ENCODE data around the gene CCDC167.

The CCDC167 gene

DNA sequence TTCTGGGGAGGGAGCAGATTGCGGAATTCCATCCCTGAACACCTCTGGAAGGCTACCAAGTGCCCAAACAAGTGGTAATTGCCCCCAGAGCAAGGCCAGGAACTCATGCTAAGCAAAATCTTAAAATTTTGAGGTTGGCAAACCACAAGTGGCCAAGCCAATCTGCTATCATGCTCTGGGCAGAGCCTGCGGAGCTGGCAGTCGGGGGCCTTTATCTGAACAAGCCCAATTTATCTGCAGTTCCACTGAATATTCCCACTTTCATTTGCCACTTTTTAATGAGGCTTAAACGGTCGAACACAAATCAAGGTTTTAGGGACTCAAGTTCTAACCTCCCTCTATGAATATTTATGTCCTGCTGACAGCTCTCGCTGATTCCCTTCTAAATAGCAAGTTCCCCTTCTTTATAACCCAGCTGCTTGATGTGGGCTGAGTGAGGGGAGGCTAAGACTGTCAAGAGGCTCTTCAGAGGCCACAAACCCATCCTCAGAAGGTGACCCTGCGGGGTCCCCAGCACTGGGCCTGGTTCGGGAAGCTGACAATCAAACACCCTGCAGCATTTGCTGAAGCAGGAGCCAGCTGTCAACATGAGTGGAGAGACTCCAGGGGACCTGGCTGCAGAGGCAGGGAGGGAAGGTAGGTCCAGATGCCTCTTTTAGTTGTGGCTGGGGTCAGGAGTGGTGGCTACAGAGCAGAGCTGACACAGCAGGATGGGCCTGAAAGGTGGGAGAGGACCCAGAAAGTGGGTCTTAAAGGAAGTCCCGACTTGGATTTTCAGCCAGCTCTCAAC, 11.9 kb downstream of the CCDC167 start:
- TF ChIP-seq, protein P1, sequence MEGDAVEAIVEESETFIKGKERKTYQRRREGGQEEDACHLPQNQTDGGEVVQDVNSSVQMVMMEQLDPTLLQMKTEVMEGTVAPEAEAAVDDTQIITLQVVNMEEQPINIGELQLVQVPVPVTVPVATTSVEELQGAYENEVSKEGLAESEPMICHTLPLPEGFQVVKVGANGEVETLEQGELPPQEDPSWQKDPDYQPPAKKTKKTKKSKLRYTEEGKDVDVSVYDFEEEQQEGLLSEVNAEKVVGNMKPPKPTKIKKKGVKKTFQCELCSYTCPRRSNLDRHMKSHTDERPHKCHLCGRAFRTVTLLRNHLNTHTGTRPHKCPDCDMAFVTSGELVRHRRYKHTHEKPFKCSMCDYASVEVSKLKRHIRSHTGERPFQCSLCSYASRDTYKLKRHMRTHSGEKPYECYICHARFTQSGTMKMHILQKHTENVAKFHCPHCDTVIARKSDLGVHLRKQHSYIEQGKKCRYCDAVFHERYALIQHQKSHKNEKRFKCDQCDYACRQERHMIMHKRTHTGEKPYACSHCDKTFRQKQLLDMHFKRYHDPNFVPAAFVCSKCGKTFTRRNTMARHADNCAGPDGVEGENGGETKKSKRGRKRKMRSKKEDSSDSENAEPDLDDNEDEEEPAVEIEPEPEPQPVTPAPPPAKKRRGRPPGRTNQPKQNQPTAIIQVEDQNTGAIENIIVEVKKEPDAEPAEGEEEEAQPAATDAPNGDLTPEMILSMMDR (IDR thresholded peaks at IDR 0.05; ENCODE audit: low read depth, low read length), result no peak
- no peak overlapping the region for H3K4me3 ChIP-seq (ENCODE audit: low read depth, low read length)

DNA sequence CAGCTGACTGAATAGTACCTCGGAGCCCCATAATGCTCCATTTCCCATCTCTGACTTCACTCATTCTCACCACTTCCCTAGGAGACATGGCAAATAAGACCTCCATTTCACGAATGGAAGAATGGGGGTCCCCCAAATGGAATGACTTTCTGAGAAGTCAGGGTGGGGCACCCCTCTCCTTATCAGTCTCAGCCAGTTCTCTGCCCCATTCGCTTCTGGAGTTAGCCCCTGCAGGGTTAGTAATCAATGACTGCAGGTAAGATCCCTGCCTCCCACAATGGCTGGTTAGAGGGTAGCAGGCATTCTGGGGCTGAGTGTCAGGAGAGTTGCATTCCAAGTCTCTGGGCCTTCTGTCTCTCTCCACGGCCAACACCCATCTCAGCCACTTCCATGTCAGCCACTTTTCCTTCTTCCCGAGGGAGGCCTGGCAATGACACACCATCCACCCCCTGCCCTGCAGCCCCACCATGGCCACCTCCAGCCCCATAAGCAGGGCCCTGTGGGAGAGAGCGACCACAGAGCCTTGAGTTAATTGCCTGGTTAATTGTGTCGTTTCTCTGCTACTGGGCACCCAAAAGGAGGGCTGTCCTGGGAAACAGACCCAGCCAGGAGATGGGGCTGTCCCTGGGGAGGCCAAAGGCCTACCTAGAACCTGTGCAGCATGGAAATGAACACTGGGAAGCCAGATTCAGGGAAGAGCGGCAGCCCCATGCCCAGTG, 13.4 kb downstream of the CCDC167 start:
- TF ChIP-seq, protein P1 (IDR thresholded peaks at IDR 0.05; ENCODE audit: low read depth, low read length), result no peak
- H3K4me3 ChIP-seq (ENCODE audit: low read depth, low read length), result no peak overlapping the region

DNA sequence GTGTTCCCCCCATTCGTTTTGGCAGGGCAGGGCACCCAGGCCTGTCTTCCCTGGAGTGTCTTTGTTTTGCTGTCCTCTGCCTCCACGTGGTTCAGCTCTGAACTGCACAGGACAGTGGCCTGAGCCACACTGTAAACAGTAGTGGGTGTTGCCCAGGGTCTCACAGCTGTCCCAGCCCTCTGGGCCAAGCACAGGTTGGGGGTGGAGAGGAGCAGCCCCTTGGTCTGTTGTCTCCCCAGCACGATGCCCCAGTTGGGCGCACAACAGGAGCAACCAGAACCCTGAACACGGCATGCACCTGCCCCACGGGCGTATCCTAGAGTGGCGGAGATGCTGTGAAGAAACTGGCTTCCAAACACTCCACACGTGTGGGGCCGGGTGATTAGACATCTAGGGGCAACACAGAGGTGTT, 14.4 kb downstream of the CCDC167 start:
- TF ChIP-seq, protein P1 (IDR thresholded peaks at IDR 0.05; ENCODE audit: low read depth, low read length), result 0 out of 2 replicates have a peak, but pooled peaks have one; percentile 13
- H3K4me3 ChIP-seq (ENCODE audit: low read depth, low read length), result no peak overlapping the region

DNA sequence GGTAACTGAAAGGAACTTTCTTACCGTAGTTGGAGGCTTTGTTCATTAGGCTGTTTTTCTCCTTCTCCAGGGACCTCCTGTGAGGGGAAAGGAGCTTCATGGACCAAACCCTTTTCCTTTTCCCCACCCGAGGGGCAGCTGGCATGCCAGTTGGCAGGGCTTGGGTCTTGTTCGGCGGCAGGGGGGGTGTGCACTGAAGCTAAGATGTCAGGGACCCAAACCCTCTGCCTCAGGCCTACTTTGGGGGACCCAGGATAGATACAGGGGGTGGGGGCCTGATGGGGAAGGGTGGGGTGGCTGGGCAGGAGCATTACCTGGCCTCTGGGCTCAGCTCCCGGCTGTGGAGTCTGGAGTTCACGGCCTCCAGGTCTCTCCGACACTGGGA, 14.9 kb downstream of the CCDC167 start:
- TF ChIP-seq, protein P1 (IDR thresholded peaks at IDR 0.05; ENCODE audit: low read depth, low read length), result no peak
- no peak overlapping the region for H3K4me3 ChIP-seq (ENCODE audit: low read depth, low read length)

DNA sequence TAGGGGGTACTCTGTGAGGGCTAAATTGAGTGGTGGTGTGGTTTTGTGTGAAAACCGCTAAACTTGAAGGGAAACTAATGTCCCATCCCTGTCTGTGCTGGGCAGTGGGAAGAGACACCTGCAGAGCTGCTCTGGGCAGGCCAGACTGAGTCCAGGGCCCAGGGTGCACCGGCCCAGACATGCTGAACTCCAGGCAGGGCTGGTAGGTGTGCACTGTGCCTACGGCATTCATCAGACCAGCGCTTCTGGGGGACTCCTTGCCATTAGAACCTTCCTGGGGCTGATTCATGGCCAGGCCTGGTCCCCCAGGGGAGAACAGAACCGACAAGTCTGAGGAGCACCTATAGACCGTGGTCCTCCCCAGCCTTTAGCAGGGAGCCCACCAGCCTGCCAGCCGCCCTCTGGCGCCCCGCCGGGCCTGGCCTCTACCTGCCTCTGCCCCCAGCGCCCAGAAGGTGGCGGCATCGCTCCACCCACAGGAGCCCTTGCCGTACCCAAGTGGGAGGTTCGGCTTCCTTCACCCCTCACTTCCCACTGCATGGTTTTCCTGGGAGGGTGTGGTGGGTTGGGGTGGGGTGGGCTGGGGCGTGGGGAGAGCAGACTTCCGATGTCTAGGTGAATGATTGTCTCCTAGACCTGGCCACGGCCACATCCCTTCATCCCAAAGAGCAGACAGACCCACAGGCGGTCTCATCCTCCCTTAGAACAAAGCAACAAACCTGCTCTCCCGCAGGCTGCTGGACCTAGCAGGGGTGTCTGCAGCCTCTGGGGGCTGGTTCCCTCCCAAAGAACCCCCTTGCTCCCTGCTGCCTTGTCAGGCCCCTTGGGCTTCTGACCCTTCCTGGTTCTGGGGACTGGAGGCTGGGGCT, 15.5 kb downstream of the CCDC167 start:
- no peak overlapping the region for H3K4me3 ChIP-seq (ENCODE audit: low read depth, low read length)
- TF ChIP-seq, protein P1 (IDR thresholded peaks at IDR 0.05; ENCODE audit: low read depth, low read length), result peak; percentile 72

DNA sequence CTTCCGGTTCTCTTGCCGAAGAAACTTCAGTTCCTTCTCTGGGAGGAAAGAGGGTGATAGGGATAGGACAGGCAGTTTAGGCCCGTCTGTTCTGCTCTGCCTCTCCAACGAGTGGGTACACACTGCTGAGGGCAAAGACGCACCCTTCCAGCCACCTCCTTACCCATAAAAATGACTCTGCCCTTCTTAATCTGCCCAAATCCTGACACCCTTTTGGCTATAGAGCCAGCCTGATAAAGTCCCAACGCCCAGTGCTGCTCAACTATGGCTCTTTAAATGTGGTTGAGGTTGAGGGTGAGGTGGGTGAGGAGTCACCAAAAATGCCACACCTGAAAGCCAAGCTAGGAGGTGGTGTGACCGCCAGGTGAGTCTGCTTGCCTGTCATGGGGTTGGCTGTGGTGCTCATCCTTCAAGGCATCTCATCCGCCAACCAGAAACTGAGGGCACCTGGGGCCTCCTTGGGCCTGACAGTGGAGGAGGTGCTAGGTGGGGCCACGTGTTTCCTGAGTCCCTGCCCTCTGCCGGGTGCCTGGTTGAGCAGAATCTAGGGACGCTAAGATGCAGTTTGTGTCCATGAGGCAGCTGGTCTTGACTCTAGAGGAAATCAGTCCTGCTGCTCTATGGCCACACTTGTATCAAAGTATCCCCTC, 16.3 kb downstream of the CCDC167 start:
- TF ChIP-seq, protein P1 (IDR thresholded peaks at IDR 0.05; ENCODE audit: low read depth, low read length), result no peak
- no peak overlapping the region for H3K4me3 ChIP-seq (ENCODE audit: low read depth, low read length)
